ENCODE measurements around the gene BICRAL.
"Not testable (repeated sequence)": the region's sequence is repeated elsewhere in the genome, so short reads cannot be mapped to it uniquely, and the experiment has no call there.

BICRAL gene

GRCh38 chr6:42797696-42798095 lies 15.8 kb downstream of the BICRAL start:
- not testable (repeated sequence) for DNase-seq

- no peak for DNase-seq
These were observed 23.5 kb downstream of the BICRAL start for GRCh38 chr6:42805297-42805861.

- DNase-seq, result not testable (repeated sequence)
These were observed 24.5 kb downstream of the BICRAL start for GRCh38 chr6:42806359-42806758.

GRCh38 chr6:42808492-42809483 lies 26.9 kb downstream of the BICRAL start:
- no peak for DNase-seq

GRCh38 chr6:42813074-42813645 lies 31.3 kb downstream of the BICRAL start:
- DNase-seq, result no peak

- no peak for DNase-seq
These were observed 32.1 kb downstream of the BICRAL start for GRCh38 chr6:42813906-42814444.

- not testable (repeated sequence) for DNase-seq
These were observed 33.9 kb downstream of the BICRAL start for GRCh38 chr6:42815726-42816125.

GRCh38 chr6:42817907-42818306 lies 36.1 kb downstream of the BICRAL start:
- no peak for DNase-seq

GRCh38 chr6:42818416-42818815 lies 36.6 kb downstream of the BICRAL start:
- no peak for DNase-seq

GRCh38 chr6:42818878-42819277 lies 37.0 kb downstream of the BICRAL start:
- no peak for DNase-seq

GRCh38 chr6:42819803-42820511 lies 38.1 kb downstream of the BICRAL start:
- DNase-seq, result peak; percentile 40

GRCh38 chr6:42820512-42821340 lies 38.9 kb downstream of the BICRAL start:
- DNase-seq, result no peak

GRCh38 chr6:42821341-42821668 lies 39.5 kb downstream of the BICRAL start:
- DNase-seq, result no peak

GRCh38 chr6:42821846-42822245 lies 40.0 kb downstream of the BICRAL start:
- DNase-seq, result no peak

GRCh38 chr6:42829561-42830092 lies 47.8 kb downstream of the BICRAL start:
- DNase-seq, result no peak

- no peak for DNase-seq
These were observed 49.4 kb downstream of the BICRAL start for GRCh38 chr6:42831237-42831636.

- no peak for DNase-seq
These were observed 52.2 kb downstream of the BICRAL start for GRCh38 chr6:42834056-42834455.

GRCh38 chr6:42841844-42842584 lies 60.2 kb downstream of the BICRAL start:
- no peak for DNase-seq

- DNase-seq, result no peak
These were observed 63.5 kb downstream of the BICRAL start for GRCh38 chr6:42845327-42845694.

GRCh38 chr6:42846505-42846904 lies 64.7 kb downstream of the BICRAL start:
- DNase-seq, result no peak

GRCh38 chr6:42848700-42849099 lies 66.8 kb downstream of the BICRAL start:
- no peak for DNase-seq
